Spleen (tissue), 7 donors: ENCODE data around the gene MEGF8.

Source experiments
- POLR2A ChIP-seq, 3 donors: fragments of 450-650 bp; IDR thresholded peaks; one replicate each; pipeline ENCODE4 v1.5.1; 2017; ENCODE audit warnings: antibody characterized with exemption in 3 of 3, mild to moderate bottlenecking in 1 of 3
- POLR2AphosphoS5 ChIP-seq, 3 donors: sonication (generic); formaldehyde crosslinking; IDR thresholded peaks; one replicate each; pipeline ENCODE4 v1.5.1; 2017; ENCODE audit warnings: antibody characterized with exemption in 3 of 3
- TF ChIP-seq, protein P1 (sequence below), 11 experiments: fragments of 200-600 bp in 7 of 11; fragments of 450-650 bp in 4 of 11; sonication (generic) in 4 of 11; IDR thresholded peaks in 8 of 11; conservative IDR thresholded peaks in 3 of 11; 1 replicate in 7 of 11; 2 replicates in 4 of 11; pipeline versions ENCODE4 v1.4.0 to v1.8.0; 2016 to 2021; ENCODE audit warnings: antibody characterized with exemption in 11 of 11, inconsistent platforms in 4 of 11, mild to moderate bottlenecking in 1 of 11
- donor health status: DM: no; HTN: no; CAD: no; lungs with moderate emphysema.
- donor health status: DM: no; HTN: no; CAD: no.
- donor health status: DM: no; HTN: no; CAD: no.

DNA sequence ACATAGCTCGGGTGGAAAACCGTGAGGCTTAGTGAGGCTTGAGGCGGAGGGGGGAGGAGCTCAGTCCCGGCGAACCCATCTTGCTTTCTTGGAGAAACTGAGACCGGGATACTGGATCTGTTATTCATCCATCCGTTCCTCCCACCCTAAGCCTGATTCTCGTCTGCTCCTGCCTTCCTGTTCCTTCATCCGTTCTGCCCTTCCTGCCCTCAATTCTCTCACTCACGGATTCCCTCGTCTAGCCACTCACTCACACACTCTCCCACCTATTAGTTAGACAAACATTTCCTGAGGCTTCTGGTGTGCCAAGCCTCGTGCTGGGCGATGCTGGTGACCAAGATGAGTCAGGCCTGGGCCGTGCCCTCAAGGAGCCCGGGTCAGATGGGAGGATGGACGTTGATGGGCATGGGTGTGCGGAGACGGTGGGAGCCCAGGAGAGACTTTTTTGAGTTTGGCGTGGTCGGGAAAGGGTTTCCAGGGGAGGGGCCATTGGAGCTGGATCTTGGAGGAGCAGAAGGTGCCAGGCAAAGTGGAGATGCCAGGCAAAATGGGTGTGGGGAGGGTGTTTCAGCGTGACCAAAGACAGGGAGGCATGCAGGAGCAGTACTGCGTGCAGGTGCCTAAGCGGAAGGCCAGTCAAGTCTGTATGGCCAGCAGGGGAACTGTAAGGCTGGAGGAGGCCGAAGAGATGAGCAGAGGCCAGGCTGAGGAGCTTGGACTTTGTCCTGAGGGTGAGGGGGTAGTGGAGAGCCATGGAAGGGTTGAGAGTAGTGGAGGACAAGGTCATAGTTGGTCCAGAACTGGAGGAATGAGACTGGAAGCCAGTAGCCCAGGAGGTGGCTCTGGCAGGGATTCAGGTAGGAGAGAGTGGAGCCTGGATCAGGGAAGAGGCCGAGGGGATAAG lies 72.1 kb downstream of the MEGF8 start:
- TF ChIP-seq POLR2AphosphoS5 (IDR thresholded peaks at IDR 0.05), result no peak
- no peak for TF ChIP-seq POLR2A (IDR thresholded peaks at IDR 0.05)
- TF ChIP-seq, protein P1, sequence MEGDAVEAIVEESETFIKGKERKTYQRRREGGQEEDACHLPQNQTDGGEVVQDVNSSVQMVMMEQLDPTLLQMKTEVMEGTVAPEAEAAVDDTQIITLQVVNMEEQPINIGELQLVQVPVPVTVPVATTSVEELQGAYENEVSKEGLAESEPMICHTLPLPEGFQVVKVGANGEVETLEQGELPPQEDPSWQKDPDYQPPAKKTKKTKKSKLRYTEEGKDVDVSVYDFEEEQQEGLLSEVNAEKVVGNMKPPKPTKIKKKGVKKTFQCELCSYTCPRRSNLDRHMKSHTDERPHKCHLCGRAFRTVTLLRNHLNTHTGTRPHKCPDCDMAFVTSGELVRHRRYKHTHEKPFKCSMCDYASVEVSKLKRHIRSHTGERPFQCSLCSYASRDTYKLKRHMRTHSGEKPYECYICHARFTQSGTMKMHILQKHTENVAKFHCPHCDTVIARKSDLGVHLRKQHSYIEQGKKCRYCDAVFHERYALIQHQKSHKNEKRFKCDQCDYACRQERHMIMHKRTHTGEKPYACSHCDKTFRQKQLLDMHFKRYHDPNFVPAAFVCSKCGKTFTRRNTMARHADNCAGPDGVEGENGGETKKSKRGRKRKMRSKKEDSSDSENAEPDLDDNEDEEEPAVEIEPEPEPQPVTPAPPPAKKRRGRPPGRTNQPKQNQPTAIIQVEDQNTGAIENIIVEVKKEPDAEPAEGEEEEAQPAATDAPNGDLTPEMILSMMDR (IDR thresholded peaks at IDR 0.05 in 8 of 11, conservative IDR thresholded peaks at IDR 0.05 in 3 of 11), result no peak
